ENCODE measurements around the gene LIG4.

LIG4 gene

GRCh38 chr13:108193806-108194205, 21.5 kb downstream of the LIG4 start:
- peaks cover 5% of the 10 kb centered on the region for H3K9me3 ChIP-seq (replicated peaks; ENCODE audit: low read length)
- no peak overlapping the region for H3K4me2 ChIP-seq (ENCODE audit: low read length)
- H3K9ac ChIP-seq (ENCODE audit: low read depth, low read length): no peak overlapping the region
- no peak overlapping the region for H3K4me3 ChIP-seq (ENCODE audit: low read length)
- H3K36me3 ChIP-seq (ENCODE audit: insufficient read depth, low read length): no peaks in the 10 kb centered on the region
- no peaks in the 10 kb centered on the region for H3K4me1 ChIP-seq (ENCODE audit: control insufficient read depth, insufficient read depth, low read length)
- peaks cover 8% of the 10 kb centered on the region for H3K27me3 ChIP-seq (ENCODE audit: control insufficient read depth, insufficient read depth, low read length)

- no peaks in the 10 kb centered on the region for H3K36me3 ChIP-seq (ENCODE audit: insufficient read depth, low read length)
- H3K4me2 ChIP-seq (ENCODE audit: low read length): no peak overlapping the region
Observed at GRCh38 chr13:108190897-108191296, 24.4 kb downstream of the LIG4 start.

GRCh38 chr13:108188260-108188659, 27.1 kb downstream of the LIG4 start:
- Histone ChIP-seq H3K4me3 (ENCODE audit: low read length) (no peak overlapping the region), H3K4me2 (ENCODE audit: low read length) (no peak overlapping the region), H3K9me3 (replicated peaks; ENCODE audit: low read length) (no peaks in the 10 kb centered on the region), H3K9ac (ENCODE audit: low read depth, low read length) (no peak overlapping the region), H3K27me3 (ENCODE audit: control insufficient read depth, insufficient read depth, low read length) (no peaks in the 10 kb centered on the region), H3K4me1 (ENCODE audit: control insufficient read depth, insufficient read depth, low read length) (no peaks in the 10 kb centered on the region), H3K36me3 (ENCODE audit: insufficient read depth, low read length) (no peaks in the 10 kb centered on the region)

More at GRCh38 chr13:108190897-108191296, 24.4 kb downstream of the LIG4 start:
- peaks cover 5% of the 10 kb centered on the region for H3K9me3 ChIP-seq (replicated peaks; ENCODE audit: low read length)
- H3K9ac ChIP-seq (ENCODE audit: low read depth, low read length): no peak overlapping the region
- H3K27me3 ChIP-seq (ENCODE audit: control insufficient read depth, insufficient read depth, low read length): no peaks in the 10 kb centered on the region
- H3K4me3 ChIP-seq (ENCODE audit: low read length): no peak overlapping the region
- no peaks in the 10 kb centered on the region for H3K4me1 ChIP-seq (ENCODE audit: control insufficient read depth, insufficient read depth, low read length)

- H3K4me2 ChIP-seq (ENCODE audit: low read length): no peak overlapping the region
- H3K9ac ChIP-seq (ENCODE audit: low read depth, low read length): no peak overlapping the region
- H3K27me3 ChIP-seq (ENCODE audit: control insufficient read depth, insufficient read depth, low read length): no peaks in the 10 kb centered on the region
- no peaks in the 10 kb centered on the region for H3K9me3 ChIP-seq (replicated peaks; ENCODE audit: low read length)
- H3K4me1 ChIP-seq (ENCODE audit: control insufficient read depth, insufficient read depth, low read length): no peaks in the 10 kb centered on the region
- H3K4me3 ChIP-seq (ENCODE audit: low read length): no peak overlapping the region
- no peaks in the 10 kb centered on the region for H3K36me3 ChIP-seq (ENCODE audit: insufficient read depth, low read length)
Observed at GRCh38 chr13:108185223-108185622, 30.1 kb downstream of the LIG4 start.

- Histone ChIP-seq H3K9ac (ENCODE audit: low read depth, low read length) (no peak overlapping the region), H3K4me1 (ENCODE audit: control insufficient read depth, insufficient read depth, low read length) (no peaks in the 10 kb centered on the region), H3K4me3 (ENCODE audit: low read length) (no peak overlapping the region), H3K4me2 (ENCODE audit: low read length) (no peak overlapping the region), H3K27me3 (ENCODE audit: control insufficient read depth, insufficient read depth, low read length) (no peaks in the 10 kb centered on the region), H3K36me3 (ENCODE audit: insufficient read depth, low read length) (no peaks in the 10 kb centered on the region), H3K9me3 (replicated peaks; ENCODE audit: low read length) (no peaks in the 10 kb centered on the region)
Observed at GRCh38 chr13:108182652-108183051, 32.7 kb downstream of the LIG4 start.

- Histone ChIP-seq H3K9me3 (replicated peaks; ENCODE audit: low read length) (no peaks in the 10 kb centered on the region), H3K4me3 (ENCODE audit: low read length) (no peak overlapping the region), H3K9ac (ENCODE audit: low read depth, low read length) (no peak overlapping the region), H3K36me3 (ENCODE audit: insufficient read depth, low read length) (no peaks in the 10 kb centered on the region), H3K4me2 (ENCODE audit: low read length) (no peak overlapping the region), H3K27me3 (ENCODE audit: control insufficient read depth, insufficient read depth, low read length) (no peaks in the 10 kb centered on the region), H3K4me1 (ENCODE audit: control insufficient read depth, insufficient read depth, low read length) (no peaks in the 10 kb centered on the region)
Observed at GRCh38 chr13:108178078-108178477, 37.3 kb downstream of the LIG4 start.

- H3K9me3 ChIP-seq (replicated peaks; ENCODE audit: low read length): no peaks in the 10 kb centered on the region
- H3K27me3 ChIP-seq (ENCODE audit: control insufficient read depth, insufficient read depth, low read length): no peaks in the 10 kb centered on the region
- no peaks in the 10 kb centered on the region for H3K36me3 ChIP-seq (ENCODE audit: insufficient read depth, low read length)
- H3K4me3 ChIP-seq (ENCODE audit: low read length): no peak overlapping the region
- H3K4me1 ChIP-seq (ENCODE audit: control insufficient read depth, insufficient read depth, low read length): no peaks in the 10 kb centered on the region
- no peak overlapping the region for H3K9ac ChIP-seq (ENCODE audit: low read depth, low read length)
- no peak overlapping the region for H3K4me2 ChIP-seq (ENCODE audit: low read length)
Observed at GRCh38 chr13:108176685-108177274, 38.6 kb downstream of the LIG4 start.

GRCh38 chr13:108168929-108169328, 46.4 kb downstream of the LIG4 start:
- H3K4me3 ChIP-seq (ENCODE audit: low read length): no peak overlapping the region
- no peaks in the 10 kb centered on the region for H3K27me3 ChIP-seq (ENCODE audit: control insufficient read depth, insufficient read depth, low read length)
- no peak overlapping the region for H3K9ac ChIP-seq (ENCODE audit: low read depth, low read length)
- H3K4me2 ChIP-seq (ENCODE audit: low read length): no peak overlapping the region
- H3K4me1 ChIP-seq (ENCODE audit: control insufficient read depth, insufficient read depth, low read length): no peaks in the 10 kb centered on the region
- no peaks in the 10 kb centered on the region for H3K36me3 ChIP-seq (ENCODE audit: insufficient read depth, low read length)
- H3K9me3 ChIP-seq (replicated peaks; ENCODE audit: low read length): no peaks in the 10 kb centered on the region

GRCh38 chr13:108166078-108166477, 49.3 kb downstream of the LIG4 start:
- Histone ChIP-seq H3K36me3 (ENCODE audit: insufficient read depth, low read length) (no peaks in the 10 kb centered on the region), H3K9ac (ENCODE audit: low read depth, low read length) (no peak overlapping the region), H3K4me3 (ENCODE audit: low read length) (no peak overlapping the region), H3K4me1 (ENCODE audit: control insufficient read depth, insufficient read depth, low read length) (no peaks in the 10 kb centered on the region), H3K4me2 (ENCODE audit: low read length) (no peak overlapping the region), H3K27me3 (ENCODE audit: control insufficient read depth, insufficient read depth, low read length) (no peaks in the 10 kb centered on the region), H3K9me3 (replicated peaks; ENCODE audit: low read length) (no peaks in the 10 kb centered on the region)

- Histone ChIP-seq H3K4me3 (ENCODE audit: low read length) (no peak overlapping the region), H3K27me3 (ENCODE audit: control insufficient read depth, insufficient read depth, low read length) (no peaks in the 10 kb centered on the region), H3K4me1 (ENCODE audit: control insufficient read depth, insufficient read depth, low read length) (no peaks in the 10 kb centered on the region), H3K9ac (ENCODE audit: low read depth, low read length) (no peak overlapping the region), H3K36me3 (ENCODE audit: insufficient read depth, low read length) (no peaks in the 10 kb centered on the region), H3K9me3 (replicated peaks; ENCODE audit: low read length) (no peaks in the 10 kb centered on the region), H3K4me2 (ENCODE audit: low read length) (no peak overlapping the region)
Observed at GRCh38 chr13:108158746-108159145, 56.6 kb downstream of the LIG4 start.

Measured in skeletal muscle satellite cell (primary cell).